Measurements from ENCODE around the gene AATF.

Gene AATF

GRCh38 chr17:36941265-36942010 lies 7.3 kb upstream of the AATF start:
- DNase-seq (ENCODE audit: low read depth in 2 of 2): no peak

GRCh38 chr17:36942019-36942599 lies 6.6 kb upstream of the AATF start:
- DNase-seq (ENCODE audit: low read depth in 2 of 2): no peak

- no peak for DNase-seq (ENCODE audit: low read depth in 2 of 2)
Measured at GRCh38 chr17:36942631-36943125, 6.1 kb upstream of the AATF start.

- no peak for DNase-seq (ENCODE audit: low read depth in 2 of 2)
Measured at GRCh38 chr17:36943250-36944191, 5.2 kb upstream of the AATF start.

- DNase-seq (ENCODE audit: low read depth in 2 of 2): no peak
Measured at GRCh38 chr17:36944553-36944952, 4.2 kb upstream of the AATF start.

- no peak for DNase-seq (ENCODE audit: low read depth in 2 of 2)
Measured at GRCh38 chr17:36945140-36945539, 3.6 kb upstream of the AATF start.

GRCh38 chr17:36945959-36946725 lies 2.6 kb upstream of the AATF start:
- no peak for DNase-seq (ENCODE audit: low read depth in 2 of 2)

GRCh38 chr17:36946726-36947091 lies 2.0 kb upstream of the AATF start:
- no peak for DNase-seq (ENCODE audit: low read depth in 2 of 2)

- no peak for DNase-seq (ENCODE audit: low read depth in 2 of 2)
Measured at GRCh38 chr17:36947922-36948716, 635 bp upstream of the AATF start.

GRCh38 chr17:36949461-36949927 lies 740 bp downstream of the AATF start:
- no peak for DNase-seq (ENCODE audit: low read depth in 2 of 2)

- no peak for DNase-seq (ENCODE audit: low read depth in 2 of 2)
Measured at GRCh38 chr17:36950027-36950426, 1.3 kb downstream of the AATF start.

GRCh38 chr17:36951084-36951789 lies 2.5 kb downstream of the AATF start:
- no peak for DNase-seq (ENCODE audit: low read depth in 2 of 2)

- no peak for DNase-seq (ENCODE audit: low read depth in 2 of 2)
Measured at GRCh38 chr17:36971508-36971907, 22.8 kb downstream of the AATF start.

- no peak for DNase-seq (ENCODE audit: low read depth in 2 of 2)
Measured at GRCh38 chr17:36972186-36972700, 23.5 kb downstream of the AATF start.

- DNase-seq (ENCODE audit: low read depth in 2 of 2): no peak
Measured at GRCh38 chr17:36972905-36973304, 24.2 kb downstream of the AATF start.

GRCh38 chr17:36975922-36976515 lies 27.3 kb downstream of the AATF start:
- DNase-seq (ENCODE audit: low read depth in 2 of 2): no peak

- DNase-seq (ENCODE audit: low read depth in 2 of 2): no peak
Measured at GRCh38 chr17:36977066-36977465, 28.3 kb downstream of the AATF start.

GRCh38 chr17:36977568-36977967 lies 28.8 kb downstream of the AATF start:
- DNase-seq (ENCODE audit: low read depth in 2 of 2): no peak

- no peak for DNase-seq (ENCODE audit: low read depth in 2 of 2)
Measured at GRCh38 chr17:36978810-36979564, 30.2 kb downstream of the AATF start.

Data from stimulated activated CD4-positive, alpha-beta T cell treated with anti-CD3 and anti-CD28 coated beads, Interleukin-1b, Interleukin-23, amount 100 ng/mL, for 1 hour (primary cell).